Stimulated activated CD8-positive, alpha-beta memory T cell treated with anti-CD3 and anti-CD28 coated beads, Interleukin-7, amount 100 ng/mL, for 48 hours (primary cell): ENCODE results near the gene ST8SIA4.
"Not testable (repeated sequence)": the region's sequence is repeated elsewhere in the genome, so short reads cannot be mapped to it uniquely, and the experiment has no call there.

Experiments
- DNase-seq, 2 donors: peaks; one replicate each; pipeline ENCODE4 v3.0.0-alpha.2; 2020; ENCODE audit warnings: low read depth in 1 of 2; ENCODE audit errors: extremely low read depth in 1 of 2

The ST8SIA4 gene

DNA sequence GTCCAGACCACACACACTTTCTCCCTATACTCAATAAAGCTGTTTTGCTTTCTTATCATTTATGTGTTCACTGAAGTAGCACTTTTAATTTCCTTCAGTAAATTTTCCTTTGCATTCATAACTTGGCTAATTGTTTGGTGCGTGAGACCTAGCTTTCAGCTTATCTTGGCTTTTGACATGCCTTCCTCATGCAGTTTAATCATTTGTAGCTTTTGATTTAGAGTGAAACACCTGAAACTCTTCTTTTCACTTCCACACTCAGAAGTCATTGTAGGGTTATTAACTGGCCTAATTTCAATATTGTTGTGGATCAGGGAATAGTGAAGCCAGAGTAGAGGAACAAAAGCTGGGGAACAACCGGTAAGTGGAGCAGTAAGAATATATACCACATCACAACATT lies 114.7 kb downstream of the ST8SIA4 start:
- DNase-seq = no peak

DNA sequence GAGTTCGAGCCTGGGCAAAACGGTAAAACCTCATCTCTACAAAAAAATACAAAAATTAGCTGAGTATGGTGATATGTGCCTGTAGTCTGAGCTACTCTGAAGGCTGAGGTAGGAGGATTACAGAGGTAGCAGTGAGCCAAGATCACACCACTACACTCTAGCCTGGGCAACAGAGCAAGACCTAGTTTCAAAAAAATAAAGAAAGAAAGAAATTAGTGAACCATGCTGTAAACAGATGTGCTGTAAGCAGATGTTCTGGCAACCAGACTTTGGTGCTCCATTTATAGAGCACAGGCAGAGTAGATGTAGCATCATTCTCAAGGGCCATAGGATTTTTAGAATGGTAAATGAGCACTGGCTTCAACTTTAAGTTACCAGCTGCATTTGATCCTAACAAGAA lies 115.4 kb downstream of the ST8SIA4 start:
- no peak for DNase-seq

DNA sequence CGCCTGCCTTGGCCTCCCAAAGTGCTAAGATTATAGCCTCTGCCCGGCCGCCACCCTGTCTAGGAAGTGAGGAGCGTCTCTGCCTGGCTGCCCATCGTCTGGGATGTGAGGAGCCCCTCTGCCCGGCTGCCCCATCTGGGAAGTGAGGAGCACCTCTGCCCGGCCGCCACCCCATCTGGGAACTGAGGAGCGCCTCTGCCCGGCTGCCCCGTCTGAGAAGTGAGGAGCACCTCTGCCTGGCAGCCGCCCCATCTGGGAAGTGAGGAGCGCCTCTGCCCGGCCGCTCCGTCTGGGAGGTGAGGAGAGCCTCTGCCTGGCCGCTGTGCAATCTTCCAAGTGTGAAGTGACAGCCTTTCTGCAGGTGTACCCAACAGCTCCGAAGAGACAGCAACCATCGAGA lies 117.5 kb downstream of the ST8SIA4 start:
- DNase-seq = not testable (repeated sequence)

DNA sequence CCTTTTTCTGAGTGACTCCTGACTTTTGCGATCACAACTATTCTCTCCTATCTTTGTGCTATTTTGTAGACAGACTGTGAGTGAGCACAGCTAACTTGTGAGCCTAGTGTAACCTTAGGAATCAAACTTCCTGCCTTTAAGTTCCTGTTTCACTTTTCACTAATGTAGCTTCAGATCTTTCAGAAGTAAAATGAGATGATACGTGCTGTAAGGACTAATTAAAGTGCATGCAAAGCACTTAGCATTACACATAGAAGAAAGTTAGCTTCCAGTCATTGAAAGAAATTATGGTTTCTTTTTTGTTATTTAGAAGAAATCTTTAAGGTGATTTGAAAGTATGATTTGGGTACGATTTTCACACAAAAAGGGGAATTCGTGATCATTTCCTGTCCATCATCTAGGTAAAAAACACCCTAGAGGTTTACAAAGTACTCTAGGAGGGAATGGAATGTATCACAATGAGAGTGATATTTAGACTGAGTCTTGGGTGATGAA lies 122.7 kb downstream of the ST8SIA4 start:
- no peak for DNase-seq

DNA sequence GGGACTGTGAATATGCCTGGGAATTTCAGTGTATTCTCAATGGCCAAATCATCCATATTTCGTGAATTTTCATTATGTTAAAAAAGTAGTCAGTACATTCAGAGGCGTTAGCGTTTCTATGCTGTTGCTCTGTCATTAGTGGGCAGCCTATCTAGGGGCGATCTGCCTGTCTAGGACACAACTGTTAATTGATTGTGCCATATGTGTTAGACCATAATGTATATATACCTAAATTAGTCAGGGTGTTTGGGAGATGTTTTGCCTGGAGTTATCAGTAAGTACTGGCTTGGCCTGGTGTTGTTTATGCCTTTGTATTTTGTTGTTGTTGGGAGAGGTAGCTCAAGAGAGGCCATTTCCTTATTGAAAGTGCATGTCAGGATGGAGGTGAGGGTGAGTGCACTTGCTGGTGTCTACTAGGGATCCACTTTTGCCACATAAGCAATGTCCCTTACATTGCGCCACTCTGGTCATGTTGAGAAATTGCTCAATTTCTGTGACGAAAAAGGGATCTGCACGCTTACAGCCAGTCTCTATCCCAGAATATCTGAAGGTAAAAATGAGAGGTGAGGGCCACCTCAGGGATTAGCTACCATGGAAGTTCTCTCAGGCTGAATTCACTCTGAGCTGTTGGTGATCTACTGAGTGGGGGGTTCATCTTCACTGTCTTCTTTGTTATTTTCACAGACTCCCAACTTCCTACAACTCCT lies 123.3 kb downstream of the ST8SIA4 start:
- no peak for DNase-seq

DNA sequence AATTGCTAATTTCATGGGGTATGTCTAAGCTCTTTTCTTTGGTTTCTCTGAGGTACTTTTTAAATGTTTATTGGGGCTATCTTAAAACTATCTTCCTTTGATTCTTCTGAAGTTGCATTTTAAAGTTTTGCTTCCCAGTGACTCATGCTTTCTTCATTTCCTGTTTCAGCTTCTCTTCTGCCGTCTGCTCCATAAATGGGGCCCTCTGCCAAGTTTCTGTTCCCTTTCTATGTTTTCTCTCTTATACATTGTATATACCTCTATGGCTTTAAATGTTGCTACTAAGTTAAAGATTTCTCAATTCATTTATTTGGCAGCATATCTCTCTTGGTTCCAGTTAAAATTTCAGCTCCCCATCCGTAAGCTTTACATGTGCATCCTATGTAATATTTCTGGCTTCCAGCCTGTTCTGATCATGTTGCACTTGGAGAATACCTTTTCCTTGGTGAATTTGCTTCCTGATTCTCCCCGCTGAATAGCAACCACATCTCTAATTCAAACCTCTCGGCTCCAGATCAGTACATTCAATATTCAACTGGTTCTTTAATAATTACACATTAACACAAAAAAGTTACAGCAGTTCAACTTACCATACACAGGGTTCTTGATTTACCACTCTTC lies 125.3 kb downstream of the ST8SIA4 start:
- no peak for DNase-seq

DNA sequence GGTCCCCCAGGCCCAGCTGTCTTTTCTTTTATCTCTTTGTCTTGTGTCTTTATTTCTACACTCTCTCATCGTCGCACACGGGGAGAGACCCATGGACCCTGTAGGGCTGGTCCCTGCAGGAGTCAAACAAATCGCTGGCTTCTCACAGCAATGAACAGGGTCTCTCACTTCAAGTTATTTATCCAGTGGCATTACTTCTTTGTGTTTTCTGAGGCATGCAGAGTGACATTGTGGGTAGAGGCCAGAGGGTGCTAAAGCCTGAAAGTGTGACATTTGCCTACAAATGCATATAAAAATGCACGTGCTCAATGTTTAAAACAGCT lies 127.6 kb downstream of the ST8SIA4 start:
- no peak for DNase-seq

DNA sequence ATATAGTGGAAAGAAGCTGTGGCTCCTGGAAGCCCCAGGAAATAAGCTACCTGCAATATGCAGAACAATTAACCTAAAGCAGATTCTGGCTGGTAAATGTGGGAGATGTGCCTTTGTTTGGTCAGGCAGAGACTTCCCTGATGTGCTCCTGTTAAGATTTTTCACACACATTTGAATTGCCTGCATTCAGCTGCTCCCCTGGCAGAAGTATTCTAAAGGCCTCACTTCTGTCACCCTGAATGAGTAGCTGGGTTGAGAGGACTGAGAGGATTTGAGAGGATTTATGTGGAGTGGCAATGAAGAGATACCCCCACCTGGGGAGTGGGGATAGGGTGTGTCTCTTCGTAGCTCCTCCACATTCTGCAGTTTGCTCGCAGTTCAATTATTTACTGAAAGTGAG lies 130.5 kb downstream of the ST8SIA4 start:
- DNase-seq = no peak

DNA sequence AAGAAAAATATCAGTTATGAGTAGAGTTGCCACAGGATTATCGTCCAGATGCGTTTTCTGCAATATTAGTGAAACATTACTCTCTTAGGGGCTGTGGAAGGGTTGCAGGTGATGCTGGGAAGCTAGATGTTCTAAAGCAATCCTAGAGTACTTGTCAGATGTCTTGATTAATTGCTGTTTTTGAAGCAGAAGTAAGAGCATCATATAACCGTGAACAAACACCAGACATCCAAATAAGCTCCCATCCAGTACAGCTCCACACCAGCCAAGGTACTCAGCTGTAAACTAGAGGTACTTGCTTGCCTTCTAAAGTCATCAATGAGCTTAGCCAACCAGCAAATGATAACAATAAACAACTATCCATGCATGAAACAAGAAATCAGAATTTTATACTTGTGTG lies 131.1 kb downstream of the ST8SIA4 start:
- no peak for DNase-seq

DNA sequence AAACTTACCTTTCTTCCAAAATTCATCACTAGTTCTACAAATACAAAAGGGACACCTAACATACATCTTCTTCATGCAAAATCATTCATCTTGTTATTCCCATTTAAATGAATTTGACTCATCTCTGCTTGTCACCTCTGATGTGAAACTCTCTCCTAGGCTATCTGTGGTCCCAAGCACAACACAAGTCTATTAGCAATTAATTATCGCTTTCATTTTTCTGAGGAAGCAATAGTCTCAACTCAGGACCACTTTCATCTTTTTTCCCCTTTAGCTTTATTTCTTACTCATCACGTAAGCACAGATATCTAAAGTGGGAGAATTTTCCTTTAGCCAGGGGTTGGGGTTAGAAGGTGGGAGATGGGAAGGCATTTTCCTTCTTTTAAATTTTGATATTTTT lies 131.9 kb downstream of the ST8SIA4 start:
- no peak for DNase-seq

DNA sequence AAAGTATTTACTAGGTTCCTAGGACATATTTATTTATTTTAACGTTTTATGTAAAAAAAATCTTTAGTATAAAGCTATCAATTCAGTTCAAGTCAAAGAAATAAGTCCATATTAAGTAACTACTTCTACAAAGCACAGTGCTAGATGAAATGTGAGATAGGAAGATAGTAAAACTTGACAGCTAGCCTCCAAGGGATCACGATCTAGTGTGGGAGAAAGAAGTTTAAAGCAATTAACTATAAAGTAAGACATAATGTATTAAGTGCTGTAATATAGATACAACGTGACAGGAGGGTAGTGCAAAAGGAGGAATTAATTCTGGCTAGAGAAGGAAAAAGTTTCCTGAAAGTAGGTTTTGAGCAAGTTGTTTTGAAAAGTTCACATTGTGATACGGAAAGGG lies 134.9 kb downstream of the ST8SIA4 start:
- no peak for DNase-seq

DNA sequence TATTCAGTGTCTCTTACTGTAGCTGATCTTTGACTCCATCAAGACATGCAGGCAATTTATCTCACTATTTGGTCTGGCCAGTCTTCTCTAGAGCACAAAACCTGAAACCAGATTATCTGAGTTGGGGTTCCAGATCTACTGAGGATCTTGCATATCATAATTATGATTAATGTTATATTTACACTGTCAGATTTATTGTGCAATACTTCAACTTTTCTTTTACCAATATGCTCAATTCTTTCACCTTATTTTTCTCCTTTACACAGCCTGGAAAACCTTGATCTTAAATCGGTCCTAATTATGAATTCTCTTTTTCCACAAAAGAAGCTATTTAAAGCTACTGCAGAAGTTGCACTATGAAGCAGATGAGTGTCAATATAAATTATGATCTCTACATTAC lies 140.1 kb downstream of the ST8SIA4 start:
- DNase-seq = no peak

DNA sequence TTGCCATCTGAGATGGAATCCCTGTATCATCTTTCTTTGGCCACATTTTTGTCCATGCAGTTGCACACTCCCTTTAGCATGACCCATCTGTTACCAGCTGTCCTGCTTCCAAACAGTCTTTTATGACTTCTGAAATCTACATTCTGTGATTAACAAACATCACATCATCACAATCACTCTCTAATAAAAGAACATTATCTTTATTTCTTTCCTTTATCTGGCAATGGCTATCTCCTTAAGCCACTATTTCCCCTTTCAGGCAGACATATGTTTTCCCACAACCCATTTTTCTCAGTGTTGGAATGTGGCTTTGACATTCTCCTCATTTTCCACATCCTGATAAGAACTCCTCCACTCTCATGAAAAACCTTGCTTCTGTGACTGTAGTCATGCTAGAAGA lies 141.0 kb downstream of the ST8SIA4 start:
- no peak for DNase-seq

DNA sequence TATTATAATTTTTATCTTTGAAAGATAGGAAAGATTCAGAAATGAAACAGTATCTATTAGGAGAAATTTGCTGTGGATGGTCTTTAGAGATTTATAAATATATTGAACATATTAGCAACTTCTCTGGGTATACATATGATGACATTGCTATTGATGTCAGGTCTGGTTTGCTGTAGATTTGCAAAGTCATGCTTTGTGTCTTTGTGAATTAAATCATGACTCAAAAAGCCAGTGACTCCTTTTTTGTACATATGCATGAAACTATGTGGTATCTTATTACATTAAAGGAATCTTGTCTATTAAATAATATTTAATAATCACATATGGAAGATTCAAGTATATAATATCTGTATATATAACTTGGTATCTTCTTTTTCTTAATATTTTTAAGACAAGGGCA lies 141.9 kb downstream of the ST8SIA4 start:
- no peak for DNase-seq

DNA sequence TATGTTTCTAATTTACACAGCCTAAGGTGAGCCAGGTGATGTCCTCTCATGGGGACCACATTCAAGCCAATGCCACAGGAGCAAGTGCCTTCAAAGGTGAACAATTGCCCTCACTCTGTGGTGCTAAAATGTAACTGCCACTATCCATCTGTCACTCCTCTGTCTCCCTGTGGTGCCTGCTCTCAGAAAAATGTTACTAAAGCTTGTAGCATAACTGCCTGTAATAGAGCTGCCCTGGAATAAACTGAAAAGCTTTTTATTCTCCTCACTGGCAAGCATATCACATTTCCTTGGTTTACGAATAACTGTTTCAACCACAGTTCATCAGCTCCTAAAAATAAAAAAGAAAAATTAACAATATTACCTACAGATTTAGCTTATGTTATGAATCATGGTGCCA lies 142.4 kb downstream of the ST8SIA4 start:
- DNase-seq = no peak

DNA sequence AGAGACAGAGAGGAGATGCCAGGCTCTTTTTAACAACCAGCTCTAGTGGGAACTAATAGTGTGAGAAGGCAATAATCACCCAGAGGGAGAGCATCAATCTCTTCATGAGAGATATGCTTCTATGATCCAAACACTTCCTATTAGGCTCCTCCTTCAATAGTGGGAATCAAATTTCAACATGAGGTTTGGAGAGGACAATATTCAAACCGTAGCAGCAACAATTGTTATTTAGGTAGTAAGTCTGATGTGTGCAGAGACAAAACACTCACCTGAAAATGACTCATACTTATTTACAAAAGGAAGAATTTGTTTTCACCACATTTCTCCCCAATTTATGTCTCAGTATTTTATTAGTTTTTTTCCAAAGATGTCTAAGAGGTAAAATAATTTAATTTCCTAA lies 144.3 kb downstream of the ST8SIA4 start:
- no peak for DNase-seq

DNA sequence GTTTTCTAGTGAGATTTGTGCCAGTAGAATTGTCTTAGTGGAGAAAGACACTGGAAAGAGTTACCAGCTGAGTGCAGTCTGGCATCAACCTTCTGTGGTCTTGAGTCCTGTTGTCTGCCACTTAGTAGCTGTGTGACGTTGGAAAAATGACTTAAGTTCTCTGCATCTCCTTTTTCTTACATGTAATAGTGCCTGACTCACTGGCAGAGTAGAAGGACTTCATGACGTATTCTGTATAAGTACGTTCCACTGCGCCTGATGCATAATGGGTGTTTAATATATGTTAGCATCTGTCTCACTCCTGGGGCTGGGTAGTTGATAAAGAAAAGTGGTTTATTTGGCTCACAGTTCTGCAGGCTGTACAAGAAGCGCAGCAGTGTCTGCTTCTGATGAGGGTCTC lies 144.8 kb downstream of the ST8SIA4 start:
- DNase-seq = no peak

DNA sequence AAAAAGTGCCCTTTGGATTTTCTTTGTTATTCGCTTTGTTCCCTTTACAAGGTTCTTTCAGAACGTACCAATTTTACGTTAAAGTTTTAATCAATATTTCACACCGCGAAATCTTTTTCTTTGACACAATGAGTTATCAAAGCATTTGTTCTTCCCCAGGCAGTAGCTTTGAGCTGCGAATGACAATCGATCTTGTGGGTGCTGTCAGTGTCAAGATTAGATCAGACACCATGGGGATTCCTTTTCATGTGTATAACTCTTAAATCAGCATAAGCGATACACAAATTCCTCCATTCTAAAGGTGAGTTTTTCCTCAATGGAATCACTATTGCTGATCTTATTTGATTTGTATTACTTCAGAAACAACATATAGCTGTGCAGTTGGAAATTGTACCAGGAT lies 145.5 kb downstream of the ST8SIA4 start:
- no peak for DNase-seq
